Fibroblast of upper back skin (primary cell): ENCODE data around the gene CNTN1.

Experiments
- DNase-seq: peaks from one replicate; pipeline ENCODE4 v3.0.0-alpha.2; 2013

The CNTN1 gene

DNA sequence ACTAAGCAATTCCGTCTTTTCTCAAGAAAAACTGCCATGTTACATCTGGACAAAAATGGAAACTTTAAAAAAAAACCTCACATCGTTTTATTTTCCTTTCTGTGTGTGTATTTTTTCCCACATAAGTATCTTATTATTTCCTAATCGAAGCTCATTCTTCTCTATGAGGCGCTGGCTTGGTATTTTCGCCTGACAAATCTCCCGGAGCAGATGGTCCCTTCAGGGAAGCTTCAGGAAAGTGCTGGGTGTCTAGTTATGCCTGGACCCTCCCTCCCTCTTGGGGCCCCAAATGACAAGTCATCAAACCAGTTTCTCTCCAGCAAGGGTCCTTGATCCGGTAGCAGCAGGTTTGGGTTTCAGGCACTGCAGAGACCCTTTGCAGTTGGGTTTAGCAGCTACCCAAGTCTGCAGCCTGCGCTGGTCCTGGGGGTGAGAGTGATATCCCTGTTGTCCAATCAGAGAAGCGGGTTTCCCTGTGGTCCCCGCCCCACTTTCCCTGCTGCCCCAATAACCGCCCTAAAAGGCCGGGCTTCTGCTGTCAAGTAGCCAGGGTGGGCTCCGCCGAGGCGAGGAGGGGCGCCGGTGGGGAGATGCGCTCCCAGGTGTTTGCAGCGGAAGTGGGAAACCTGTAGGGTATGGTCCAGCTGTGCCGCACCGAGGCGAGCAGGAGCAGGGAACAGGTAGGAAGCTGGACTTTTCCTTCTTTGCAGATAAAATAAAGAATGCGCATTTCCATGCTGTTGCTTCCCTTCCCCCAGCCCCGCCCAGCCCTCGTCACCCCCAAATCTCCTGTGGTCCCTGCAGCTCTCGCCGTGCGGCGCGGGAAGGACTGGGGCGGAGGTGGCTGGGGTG lies at the start of gene CNTN1:
TSS of gene CNTN1 (plus strand) at position 527 of the 852 bp plus-strand sequence.
- DNase-seq, result peak; percentile 57

DNA sequence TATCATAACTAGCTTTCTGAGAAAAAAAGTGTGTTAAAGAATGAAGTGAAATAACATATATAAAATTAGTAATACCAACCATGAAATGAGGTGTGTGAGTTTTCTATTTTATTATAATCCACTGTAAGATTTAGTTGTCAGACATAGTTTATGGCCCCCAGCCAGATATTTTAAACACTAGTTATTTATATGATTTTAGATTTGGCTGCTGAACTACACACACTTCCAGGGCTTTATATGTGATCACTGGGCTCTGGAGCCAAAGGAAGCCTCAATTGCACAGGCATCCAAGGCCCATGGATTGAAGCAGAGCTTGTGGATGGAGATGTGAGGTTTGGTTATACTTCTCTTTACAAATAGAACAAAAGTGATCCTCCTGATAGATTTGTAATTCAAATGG lies 48.7 kb upstream of the CNTN1 start:
- no peak for DNase-seq

DNA sequence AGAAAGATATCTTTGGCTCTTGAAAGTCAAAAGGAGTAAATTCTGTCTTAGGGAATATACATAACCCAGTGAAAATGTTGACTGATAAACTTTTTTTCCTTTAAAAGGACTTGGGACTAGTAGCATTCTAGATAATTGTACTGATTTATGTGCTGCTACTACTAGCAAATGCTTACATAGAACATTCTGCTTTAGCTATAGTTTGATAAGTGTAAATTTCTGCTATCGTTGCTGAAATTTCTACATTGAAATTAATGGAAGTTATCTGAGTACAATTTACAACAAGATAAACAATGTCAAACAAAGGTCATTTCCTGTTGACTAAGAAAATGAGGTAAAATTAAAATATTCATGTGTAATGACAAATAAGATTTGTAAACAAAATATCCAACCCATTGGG lies 48.3 kb upstream of the CNTN1 start:
- no peak for DNase-seq

DNA sequence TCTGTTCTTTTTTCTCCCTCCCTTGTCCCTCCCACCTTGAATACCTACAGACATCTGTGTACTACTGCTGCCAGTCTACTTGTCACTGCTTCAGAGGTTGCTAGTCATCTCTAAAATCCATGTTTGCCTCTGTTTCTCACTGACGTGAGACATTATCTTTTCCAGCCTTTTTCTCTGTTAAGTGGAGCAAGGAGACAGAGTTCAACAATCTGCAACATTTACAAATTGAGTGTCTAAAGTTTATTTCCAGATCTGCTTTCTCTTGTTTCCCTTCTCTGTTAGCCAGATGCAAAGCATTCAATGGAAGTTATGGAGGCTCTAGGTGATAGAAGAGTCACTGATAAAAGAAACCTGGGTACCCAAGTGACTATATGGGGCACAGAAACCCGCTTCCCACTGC lies 47.5 kb upstream of the CNTN1 start:
- DNase-seq, result no peak

DNA sequence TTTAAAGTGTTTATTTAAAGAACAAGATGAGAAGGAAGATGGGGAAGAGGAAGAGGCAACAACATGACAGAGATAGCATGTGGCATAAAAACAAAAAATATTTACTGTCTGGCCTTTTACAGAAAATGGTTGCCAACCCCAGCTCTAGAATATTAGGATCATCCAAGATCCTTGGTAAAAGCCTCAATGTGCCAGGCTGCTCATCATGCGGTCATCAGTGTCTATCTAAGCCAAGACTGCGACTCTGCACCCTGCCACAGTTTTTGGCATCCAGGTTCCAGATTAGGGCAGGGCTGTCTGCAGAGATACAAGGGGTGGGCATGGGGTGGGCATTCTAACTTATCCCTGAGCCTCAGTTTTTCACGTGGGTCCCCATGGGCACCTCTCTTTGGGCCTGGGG lies 46.9 kb upstream of the CNTN1 start:
- DNase-seq, result no peak

DNA sequence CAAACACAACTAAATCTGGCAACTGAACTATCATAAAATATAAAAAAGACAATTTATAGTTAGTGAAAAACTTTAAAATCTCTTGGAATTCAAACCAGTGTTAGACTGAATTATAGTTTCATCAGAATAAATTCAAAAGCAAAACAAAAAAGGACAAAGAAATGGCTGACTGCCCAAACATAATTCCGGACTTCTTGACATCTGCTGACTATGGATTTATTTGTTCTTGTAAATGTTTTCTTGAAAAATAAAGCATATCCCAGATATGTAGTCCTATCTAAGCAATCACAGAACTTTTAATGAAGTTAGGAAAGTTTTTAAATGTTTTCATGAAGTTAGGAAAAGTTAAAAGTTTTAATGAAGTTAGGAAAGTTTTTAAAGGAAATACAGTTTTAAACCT lies 45.8 kb upstream of the CNTN1 start:
- DNase-seq, result no peak

DNA sequence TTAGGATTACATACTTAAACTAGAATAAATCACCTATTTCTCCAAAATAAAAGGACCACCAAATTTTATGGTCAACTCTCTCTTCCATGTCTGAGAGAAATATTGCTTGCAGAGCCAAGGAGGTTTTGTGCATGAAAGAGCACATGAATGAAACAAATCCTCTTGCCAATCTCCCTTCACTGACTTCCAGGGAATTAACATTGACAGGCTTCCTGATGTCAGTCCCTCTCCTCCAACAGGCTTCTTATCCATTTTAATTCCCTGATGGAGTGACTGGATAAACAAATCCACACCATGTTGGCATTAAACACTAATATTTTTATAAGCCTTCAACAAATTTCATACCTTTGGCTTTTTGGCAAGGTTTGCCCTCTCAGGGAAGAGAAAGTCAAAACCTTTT lies 45.3 kb upstream of the CNTN1 start:
- no peak for DNase-seq

DNA sequence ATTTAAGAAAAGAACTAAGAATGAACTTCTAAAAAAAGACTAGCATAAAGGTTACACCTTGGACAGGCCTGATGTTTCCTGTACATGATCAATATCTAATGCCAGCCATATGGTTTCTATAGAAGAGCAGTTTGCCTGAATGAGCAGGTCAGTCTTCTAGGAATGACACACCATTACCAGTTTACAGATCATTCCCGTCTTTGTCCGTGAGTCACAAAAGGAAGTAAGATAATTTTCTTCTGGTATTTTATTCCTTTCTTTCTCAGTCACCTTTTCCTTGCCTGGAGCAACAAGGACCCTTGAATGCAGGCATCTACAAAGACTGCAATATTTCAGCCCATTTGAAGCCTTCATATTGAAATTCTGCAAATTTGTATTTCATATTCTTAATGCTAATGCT lies 44.6 kb upstream of the CNTN1 start:
- peak; percentile 3 for DNase-seq

DNA sequence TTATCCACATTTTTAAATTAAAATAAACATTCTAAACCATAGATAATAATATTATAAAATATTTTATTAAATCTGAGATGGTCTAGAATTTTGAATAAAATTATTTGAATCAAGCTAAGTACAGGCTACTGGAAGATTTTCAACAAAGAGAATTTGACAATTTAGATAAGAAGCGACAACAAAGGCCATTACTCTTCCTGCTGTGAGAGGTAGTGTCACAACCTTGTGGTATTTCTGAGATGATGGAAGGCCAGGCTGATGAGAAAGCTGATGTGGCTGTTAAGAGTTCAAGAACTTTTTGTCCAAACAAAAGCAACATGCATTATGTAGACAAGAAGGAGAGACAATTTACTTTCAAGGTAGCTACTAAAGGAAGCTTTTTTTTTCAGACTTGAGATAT lies 43.7 kb upstream of the CNTN1 start:
- no peak for DNase-seq

DNA sequence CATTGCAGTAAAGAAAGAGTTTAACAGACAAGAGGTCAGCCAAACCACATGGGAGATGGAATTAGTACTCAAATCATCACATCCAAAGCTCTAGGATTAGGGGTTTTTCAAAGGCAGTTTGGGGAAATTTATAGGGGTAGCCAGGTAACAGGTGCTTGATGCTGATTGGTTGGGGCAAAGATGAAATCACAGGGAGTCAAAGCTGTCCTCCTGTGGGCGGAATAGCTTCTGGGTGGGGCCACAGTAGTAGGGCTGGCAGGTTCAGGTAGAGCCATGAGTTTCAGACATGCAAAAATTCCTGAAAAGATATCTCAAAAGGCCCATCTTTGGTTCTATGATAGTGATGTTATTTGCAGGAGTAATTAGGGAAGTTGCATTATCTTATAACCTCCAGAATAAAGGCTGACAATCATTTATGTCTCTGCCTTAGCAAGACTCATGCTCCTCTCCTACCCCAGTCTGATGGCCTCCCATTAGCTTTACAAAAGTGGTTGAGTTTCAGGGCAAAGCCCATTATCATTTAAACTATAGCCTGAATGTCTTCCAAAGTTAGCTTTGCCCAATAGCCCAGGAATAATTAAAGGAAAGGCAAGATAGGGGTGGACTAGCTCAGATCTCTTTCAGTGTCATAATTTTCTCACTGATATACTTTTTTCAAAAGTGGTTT lies 42.1 kb upstream of the CNTN1 start:
- DNase-seq, result no peak

DNA sequence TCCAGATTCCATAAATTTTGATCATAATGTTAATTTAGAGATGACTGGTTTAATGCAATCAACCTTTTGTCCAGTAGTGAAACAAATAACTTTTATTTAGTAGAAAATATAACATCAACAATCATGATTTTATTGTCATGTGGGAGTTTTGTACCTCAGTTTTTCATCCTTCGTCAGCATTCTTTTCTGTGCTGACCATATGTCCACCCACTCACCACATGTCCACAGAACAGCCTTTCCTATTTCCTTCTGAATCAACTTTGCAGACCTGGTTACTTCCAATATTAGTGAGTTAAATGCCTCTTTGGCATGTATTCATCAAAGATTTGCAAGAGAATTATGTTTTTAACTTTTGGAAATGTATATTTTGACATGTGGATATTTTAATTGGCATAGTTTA lies 36.8 kb upstream of the CNTN1 start:
- no peak for DNase-seq

DNA sequence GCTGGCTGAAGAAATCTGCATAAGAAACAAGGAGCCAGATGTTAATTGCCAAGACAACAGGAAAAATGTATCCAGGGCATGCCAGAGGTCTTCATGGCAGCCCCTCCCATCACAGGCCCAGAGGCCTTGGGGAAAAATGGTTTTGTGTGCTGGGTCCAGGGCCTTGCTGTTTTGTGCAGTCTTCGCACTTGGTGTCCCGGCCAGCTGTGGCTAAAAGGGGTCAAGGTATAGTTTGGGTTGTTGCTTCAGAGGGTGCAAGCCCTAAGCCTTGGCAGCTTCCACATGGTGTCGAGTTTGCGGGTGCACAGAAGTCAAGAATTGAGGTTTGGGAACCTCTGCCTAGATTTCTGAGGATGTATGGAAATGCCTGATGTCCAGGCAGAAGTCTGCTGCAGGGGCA lies 29.9 kb upstream of the CNTN1 start:
- DNase-seq, result no peak

DNA sequence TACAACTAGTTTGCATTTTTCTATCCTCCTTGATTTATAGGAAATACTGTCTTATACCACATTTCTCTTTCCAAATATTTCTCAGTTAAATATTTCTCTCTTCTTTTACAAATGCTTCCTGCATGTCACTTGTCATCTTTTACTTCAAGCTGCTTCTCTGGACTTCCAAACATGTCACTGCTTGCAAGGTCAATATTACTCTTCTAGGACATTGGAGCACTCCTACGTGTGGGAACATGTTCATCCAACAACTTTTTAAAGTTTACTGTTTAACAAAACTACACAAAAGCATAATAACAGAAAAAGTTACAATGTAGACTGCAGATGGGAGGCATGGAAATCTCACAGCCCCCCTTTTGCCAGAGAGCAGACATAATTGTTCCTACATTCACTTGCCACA lies 28.5 kb upstream of the CNTN1 start:
- DNase-seq, result no peak

DNA sequence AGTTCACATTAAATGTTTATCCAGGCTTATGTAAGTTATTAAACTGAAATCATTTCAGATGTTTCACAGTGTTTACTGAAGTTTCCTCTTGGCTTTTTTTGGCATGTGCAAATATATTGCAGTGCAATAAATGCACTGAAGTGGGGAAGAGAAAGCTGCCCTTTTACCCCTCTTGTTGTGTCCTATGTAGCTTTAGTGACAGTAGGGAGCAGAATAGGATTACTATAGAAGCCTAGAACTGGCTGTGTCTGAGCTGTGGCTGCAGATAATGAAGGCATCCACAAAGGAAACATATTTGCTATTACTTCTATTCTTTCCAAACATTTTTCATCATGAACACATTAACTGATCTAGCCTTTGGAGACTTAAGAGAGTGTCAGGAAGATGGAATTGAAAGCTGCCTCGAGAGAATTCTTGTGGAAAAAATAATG lies 24.1 kb upstream of the CNTN1 start:
- no peak for DNase-seq

DNA sequence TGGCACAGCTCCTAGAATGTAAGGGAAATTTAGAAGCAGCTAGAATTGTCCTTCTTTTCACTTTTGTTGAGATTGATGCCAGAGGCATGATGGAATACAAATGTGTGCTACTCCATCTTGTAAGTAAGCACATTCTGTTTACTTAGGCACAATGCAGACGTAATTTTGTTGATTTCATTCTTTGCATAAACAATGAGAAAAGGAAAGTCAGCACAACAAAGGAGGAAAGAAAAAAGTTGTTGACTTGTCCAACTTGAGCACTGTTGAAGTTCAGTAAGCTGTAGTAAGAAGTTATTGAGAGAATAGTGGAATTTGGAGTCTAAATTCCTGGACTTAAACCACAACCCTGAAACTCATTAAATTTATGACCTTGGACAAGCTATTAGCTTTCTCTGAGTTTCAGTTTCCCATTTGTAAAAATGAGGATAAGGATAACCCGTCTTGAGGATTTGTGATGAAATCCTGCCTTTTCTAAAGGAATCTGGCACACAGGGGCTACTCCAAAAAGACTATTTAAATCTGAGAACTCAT lies 19.4 kb upstream of the CNTN1 start:
- peak; percentile 17 for DNase-seq

DNA sequence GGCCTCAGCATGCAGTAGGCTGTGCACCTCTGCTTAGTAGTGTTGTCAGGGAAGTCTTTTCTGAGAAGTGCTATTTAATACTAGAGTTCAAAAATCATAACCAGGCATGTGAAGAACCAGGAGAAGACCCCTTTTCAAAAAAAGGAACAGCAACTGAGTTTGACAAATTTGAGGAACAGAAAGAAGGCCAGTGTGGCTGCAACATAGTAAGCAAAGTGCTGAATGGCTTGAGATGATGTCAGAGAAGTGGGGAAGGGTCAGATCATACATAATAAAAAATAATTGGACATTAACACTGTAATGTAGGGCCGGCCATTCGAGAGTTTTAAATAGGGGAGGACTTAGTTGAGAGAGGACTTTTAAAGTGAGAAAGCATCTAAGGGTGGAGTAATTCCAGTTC lies 11.1 kb upstream of the CNTN1 start:
- DNase-seq, result no peak

DNA sequence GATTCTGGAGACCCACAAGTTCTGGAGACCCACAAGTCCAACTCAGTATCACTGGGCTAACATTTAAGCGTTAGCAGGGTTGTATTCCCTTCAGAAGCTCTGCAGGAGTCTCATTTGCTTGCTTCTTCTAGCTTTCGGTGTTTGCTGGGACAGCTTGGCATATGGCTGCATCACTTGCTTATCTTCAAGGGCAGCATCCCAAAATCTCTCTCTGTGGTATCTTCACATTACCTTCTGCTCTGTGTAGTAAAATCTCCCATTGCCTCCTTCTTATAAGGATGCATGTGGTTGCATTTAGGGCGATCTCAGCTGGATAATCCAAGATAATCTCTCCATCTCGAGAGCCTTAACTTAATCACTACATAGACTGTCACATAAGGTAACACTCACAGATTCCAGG lies 7.3 kb upstream of the CNTN1 start:
- DNase-seq, result no peak

DNA sequence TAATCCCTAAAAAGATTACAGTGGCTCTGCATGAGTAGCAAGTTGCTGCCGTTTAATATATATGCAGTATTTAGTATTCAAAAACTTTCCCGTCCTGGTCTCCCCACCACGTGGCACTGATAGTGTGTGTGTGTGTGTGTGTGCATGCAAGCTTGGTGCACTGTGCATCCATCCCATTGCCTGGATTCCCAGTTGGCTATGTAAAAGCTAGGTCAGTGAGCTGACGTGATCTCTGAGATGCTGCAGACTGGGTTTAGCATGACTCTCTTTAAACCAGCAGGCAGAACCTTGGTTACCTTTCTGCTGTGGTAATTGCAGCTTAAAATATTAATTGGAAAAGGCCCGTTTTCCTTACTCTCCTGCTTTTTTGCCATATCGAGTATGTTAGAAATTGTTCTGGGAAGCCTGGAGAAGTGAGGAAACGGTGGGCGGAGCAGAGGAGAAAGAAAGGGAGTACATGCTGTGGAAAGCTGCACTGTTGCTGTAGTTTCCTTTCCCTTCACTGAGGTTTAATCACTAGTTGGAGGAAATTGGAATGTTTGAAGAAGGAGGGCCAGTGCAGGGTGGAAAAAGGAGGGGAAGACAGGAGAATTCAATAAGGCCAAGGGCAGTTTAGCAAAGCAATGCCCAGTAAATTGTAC lies 4.0 kb upstream of the CNTN1 start:
- DNase-seq, result no peak

DNA sequence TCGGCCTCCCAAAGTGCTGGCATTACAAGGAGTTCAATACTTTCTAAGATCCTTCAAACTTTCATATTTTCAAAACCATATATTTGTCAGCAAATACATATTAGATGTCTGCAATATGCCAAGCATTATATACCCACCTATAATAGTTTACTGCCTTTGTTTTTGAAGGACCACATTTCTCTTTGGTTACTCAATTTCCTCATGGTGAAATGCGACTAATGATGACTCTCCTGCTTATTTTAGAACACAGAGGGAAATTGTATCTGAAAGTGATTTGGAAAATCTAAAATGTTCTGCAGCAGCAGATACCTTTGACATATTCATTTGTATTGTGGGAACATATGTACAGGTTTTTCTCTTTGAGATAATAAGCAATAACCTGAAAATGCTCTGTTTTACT lies 2.7 kb upstream of the CNTN1 start:
- no peak for DNase-seq

DNA sequence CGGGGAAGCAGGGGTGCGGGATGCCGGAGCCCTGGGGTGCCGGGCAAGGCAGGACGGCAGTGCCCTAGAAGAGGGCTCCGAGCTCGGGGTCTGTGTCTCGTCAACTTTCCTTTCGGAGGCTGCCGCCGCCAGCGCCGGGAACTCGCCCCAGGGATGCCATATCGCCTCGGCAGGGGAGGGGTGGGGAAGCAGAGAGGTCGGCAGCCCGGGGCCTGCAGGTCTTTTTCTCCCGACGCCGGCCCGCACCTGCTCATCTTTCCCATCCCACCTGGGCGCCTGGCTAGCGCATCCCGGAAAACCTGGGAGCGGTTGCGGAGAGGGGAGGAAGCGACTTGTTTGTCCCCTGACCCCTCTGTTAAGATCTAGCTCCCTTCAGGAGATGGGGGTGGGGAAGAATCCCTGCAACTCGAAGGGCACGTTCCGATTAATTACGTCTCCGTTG lies 547 bp downstream of the CNTN1 start:
- DNase-seq, result no peak

DNA sequence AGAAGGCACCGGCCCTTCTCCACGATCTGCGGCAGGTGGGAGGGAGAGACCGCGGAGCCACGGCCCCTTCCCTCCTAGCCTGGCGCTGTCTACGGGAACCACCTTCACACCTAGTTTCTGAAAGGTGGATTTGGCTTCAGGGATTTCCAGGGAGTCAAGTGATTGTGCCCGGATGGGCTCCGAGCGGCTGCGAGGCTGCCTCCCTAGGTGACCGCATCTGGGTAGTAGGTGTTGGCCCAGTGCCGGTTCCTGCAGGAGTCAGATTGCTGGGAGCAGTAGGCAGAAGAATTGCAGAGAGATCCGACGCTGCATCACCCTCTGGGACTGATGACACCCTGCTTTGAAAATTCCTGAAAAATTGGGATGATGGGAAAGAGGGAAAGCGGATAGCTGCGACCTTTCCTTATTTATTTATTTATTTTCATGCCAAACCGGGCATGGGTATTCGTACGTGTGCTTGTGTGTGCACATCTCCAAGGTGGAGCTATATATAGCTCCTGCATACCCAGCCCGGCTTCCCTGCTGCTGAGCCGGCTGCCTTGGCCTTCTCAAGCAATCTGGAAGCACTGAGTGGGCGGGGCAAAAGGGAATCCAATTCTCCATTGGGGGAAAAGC lies 1.1 kb downstream of the CNTN1 start:
- DNase-seq, result peak; percentile 10

DNA sequence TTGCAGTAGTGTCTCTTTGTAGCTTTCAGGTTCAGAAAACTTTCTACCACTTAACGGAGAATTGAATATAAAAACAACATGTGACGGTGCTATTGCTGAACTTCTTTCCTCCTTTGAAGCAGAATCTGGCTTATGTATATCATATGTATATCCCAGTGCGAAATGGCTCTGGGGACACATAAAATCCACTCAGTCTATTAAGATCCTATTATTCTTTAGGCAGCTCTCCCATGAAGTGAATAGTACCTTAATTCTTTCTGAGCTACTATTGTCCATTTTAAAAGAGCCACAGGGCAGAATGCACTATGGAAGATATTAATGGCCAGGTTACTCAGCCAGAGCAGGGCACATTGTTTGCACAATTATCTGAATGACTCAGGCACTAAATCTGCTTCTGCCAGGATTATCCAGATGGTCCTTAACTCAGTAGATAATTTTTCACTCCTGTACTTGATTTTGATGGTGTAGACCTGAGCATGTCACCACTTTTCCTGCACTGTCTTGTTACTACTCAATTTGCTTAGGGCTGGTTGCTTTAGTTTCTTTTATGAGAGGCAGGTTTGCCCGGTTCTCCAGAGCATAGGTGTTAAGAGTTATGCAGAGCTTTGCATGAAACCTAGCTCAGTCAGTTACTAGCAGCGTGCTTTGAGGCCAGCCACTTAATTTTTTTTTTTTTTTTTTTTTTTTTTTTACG lies 5.5 kb downstream of the CNTN1 start:
- no peak for DNase-seq

DNA sequence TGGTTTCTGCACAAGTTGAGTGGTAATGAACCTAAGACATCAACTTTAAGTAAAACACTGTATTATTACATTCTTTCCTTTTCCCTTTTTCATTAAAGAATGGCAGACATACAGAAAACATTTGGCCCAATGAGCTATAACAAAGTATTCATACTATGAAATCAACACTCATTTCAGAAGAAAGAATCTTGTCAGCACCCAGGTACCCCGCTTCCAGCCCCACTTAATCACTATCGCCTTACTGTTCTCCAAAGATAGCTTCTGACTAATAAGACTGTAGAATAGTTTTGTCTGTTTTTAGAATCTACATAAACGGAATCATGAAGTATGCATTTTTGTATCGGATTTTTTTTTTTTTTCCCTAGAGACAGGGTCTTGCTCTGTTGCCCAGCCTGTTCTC lies 9.5 kb downstream of the CNTN1 start:
- DNase-seq, result no peak
